H9 (cell line): ENCODE measurements around the gene HEXIM1. TPM values are rescaled to one million over a fixed set of nuclear protein-coding genes. Genes with fewer than 3 reads are reported as not detected.

ENCODE experiments used
- DNase-seq: peaks from one replicate; pipeline ENCODE4 v3.0.0-alpha.2; 2017
- H2AFZ ChIP-seq: one replicate; pipeline ENCODE4 v1.6.1; 2013; ENCODE audit warnings: mild to moderate bottlenecking, low read length, control low read depth, moderate library complexity
- H2AK5ac ChIP-seq: 2 replicates; pipeline ENCODE4 v1.6.1; 2013; ENCODE audit warnings: low read length, control low read depth, mixed read lengths; ENCODE audit not compliant: insufficient read length
- H2BK120ac ChIP-seq: one replicate; pipeline ENCODE4 v1.6.1; 2013; ENCODE audit warnings: low read depth, mild to moderate bottlenecking, low read length, control low read depth, inconsistent platforms; ENCODE audit not compliant: poor library complexity, severe bottlenecking
- H2BK12ac ChIP-seq: 2 replicates; pipeline ENCODE4 v1.6.1; 2013; ENCODE audit warnings: low read length, control low read depth, mixed read lengths, low read depth; ENCODE audit not compliant: insufficient read length
- H2BK15ac ChIP-seq: 2 replicates; pipeline ENCODE4 v1.6.1; 2013; ENCODE audit warnings: low read depth, low read length, control low read depth
- H2BK20ac ChIP-seq: one replicate; pipeline ENCODE4 v1.6.1; 2013; ENCODE audit warnings: low read depth, mild to moderate bottlenecking, low read length, control low read depth, inconsistent platforms; ENCODE audit not compliant: poor library complexity, severe bottlenecking
- H2BK5ac ChIP-seq: 2 replicates; pipeline ENCODE4 v1.6.1; 2013; ENCODE audit warnings: low read length, control low read depth, mixed read lengths; ENCODE audit not compliant: insufficient read length
- H3K14ac ChIP-seq: 2 replicates; pipeline ENCODE4 v1.6.1; 2013; ENCODE audit warnings: low read length, control low read depth; ENCODE audit not compliant: insufficient read depth
- H3K18ac ChIP-seq: 2 replicates; pipeline ENCODE4 v1.6.1; 2013; ENCODE audit warnings: low read depth, mild to moderate bottlenecking, mixed read lengths, low read length, control low read depth; ENCODE audit not compliant: insufficient read length
- H3K23ac ChIP-seq: 2 replicates; pipeline ENCODE4 v1.6.1; 2013; ENCODE audit warnings: low read length, control low read depth, mixed read lengths, low read depth; ENCODE audit not compliant: insufficient read length
- H3K23me2 ChIP-seq: 2 replicates; pipeline ENCODE4 v1.6.1; 2013; ENCODE audit warnings: low read depth, mild to moderate bottlenecking, mixed read lengths, low read length, control low read depth; ENCODE audit not compliant: insufficient read length, poor library complexity, severe bottlenecking
- H3K27ac ChIP-seq: 2 replicates; pipeline ENCODE4 v1.5.1; 2013; ENCODE audit warnings: low read length, control low read depth, mixed read lengths, low read depth; ENCODE audit not compliant: insufficient read length
- H3K27me3 ChIP-seq: 2 replicates; pipeline ENCODE4 v1.6.1; 2013; ENCODE audit warnings: low read length, control low read depth, inconsistent platforms; ENCODE audit not compliant: insufficient read depth
- H3K4ac ChIP-seq: 2 replicates; pipeline ENCODE4 v1.6.1; 2013; ENCODE audit warnings: low read depth, mild to moderate bottlenecking, control low read depth, inconsistent platforms, low read length, moderate library complexity
- H3K4me1 ChIP-seq: 2 replicates; pipeline ENCODE4 v1.6.1; 2013; ENCODE audit warnings: low read length, control low read depth, inconsistent platforms; ENCODE audit not compliant: insufficient read depth
- H3K4me2 ChIP-seq: 2 replicates; pipeline ENCODE4 v1.6.1; 2013; ENCODE audit warnings: low read length, control low read depth, mixed read lengths; ENCODE audit not compliant: insufficient read length, insufficient read depth
- H3K56ac ChIP-seq: 2 replicates; pipeline ENCODE4 v1.6.1; 2013; ENCODE audit warnings: low read depth, mild to moderate bottlenecking, mixed read lengths, low read length, control low read depth; ENCODE audit not compliant: insufficient read length
- H3K79me1 ChIP-seq: 2 replicates; pipeline ENCODE4 v1.6.1; 2013; ENCODE audit warnings: low read depth, mild to moderate bottlenecking, moderate library complexity, low read length, control low read depth, inconsistent platforms; ENCODE audit not compliant: insufficient read depth, poor library complexity, severe bottlenecking
- H3K79me2 ChIP-seq: 2 replicates; pipeline ENCODE4 v1.6.1; 2013; ENCODE audit warnings: low read length, control low read depth, inconsistent platforms; ENCODE audit not compliant: insufficient read depth
- H3K9ac ChIP-seq: 2 replicates; pipeline ENCODE4 v1.6.1; 2013; ENCODE audit warnings: low read length, control low read depth, mixed read lengths; ENCODE audit not compliant: insufficient read length; ENCODE audit errors: extremely low read depth
- H3K9me3 ChIP-seq: one replicate; pipeline ENCODE4 v1.6.1; 2013; ENCODE audit warnings: low read depth, low read length, inconsistent platforms; ENCODE audit not compliant: control insufficient read depth
- H3T11ph ChIP-seq: one replicate; pipeline ENCODE4 v1.6.1; 2013; ENCODE audit warnings: mild to moderate bottlenecking, low read length, control low read depth, inconsistent platforms
- H4K20me1 ChIP-seq: one replicate; pipeline ENCODE4 v1.6.1; 2013; ENCODE audit not compliant: control insufficient read depth, insufficient read length, insufficient read depth
- H4K5ac ChIP-seq: 2 replicates; pipeline ENCODE4 v1.6.1; 2013; ENCODE audit warnings: low read depth, mild to moderate bottlenecking, mixed read lengths, low read length, control low read depth; ENCODE audit not compliant: insufficient read length
- H4K8ac ChIP-seq: replicated peaks from 2 replicates; pipeline ENCODE4 v1.6.1; 2013; ENCODE audit warnings: low read length, control low read depth, mixed read lengths, low read depth; ENCODE audit not compliant: insufficient read length
- H4K91ac ChIP-seq: 2 replicates; pipeline ENCODE4 v1.6.1; 2013; ENCODE audit warnings: low read depth, mild to moderate bottlenecking, moderate library complexity, mixed read lengths, low read length, control low read depth; ENCODE audit not compliant: insufficient read length
- H3K27ac Mint-ChIP-seq, 3 experiments: 2 replicates in 2 of 3; 3 replicates in 1 of 3; pipeline ENCODE4 v1.8.0; 2020 to 2021; ENCODE audit warnings: mixed read lengths in 3 of 3, mild to moderate bottlenecking in 1 of 3, moderate library complexity in 1 of 3
- H3K27me3 Mint-ChIP-seq: 2 replicates; pipeline ENCODE4 v1.8.0; 2021; ENCODE audit warnings: low read depth, mild to moderate bottlenecking, moderate library complexity, mixed read lengths
- H3K36me3 Mint-ChIP-seq, 3 experiments: 2 replicates in 2 of 3; 3 replicates in 1 of 3; pipeline ENCODE4 v1.8.0; 2020 to 2021; ENCODE audit warnings: low read depth in 3 of 3, mixed read lengths in 3 of 3; ENCODE audit not compliant: insufficient read depth in 1 of 3
- H3K4me1 Mint-ChIP-seq, 2 experiments: 2 replicates each; pipeline ENCODE4 v1.8.0; 2020; ENCODE audit warnings: mixed read lengths in 2 of 2
- H3K4me3 Mint-ChIP-seq, 2 experiments: 2 replicates in 1 of 2; 3 replicates in 1 of 2; pipeline ENCODE4 v1.8.0; 2020 to 2021; ENCODE audit warnings: mild to moderate bottlenecking in 2 of 2, mixed read lengths in 2 of 2, moderate library complexity in 1 of 2
- H3K9me3 Mint-ChIP-seq, 2 experiments: 2 replicates in 1 of 2; 3 replicates in 1 of 2; pipeline ENCODE4 v1.8.0; 2020; ENCODE audit warnings: mild to moderate bottlenecking in 2 of 2, mixed read lengths in 2 of 2, moderate library complexity in 1 of 2
- WGBS: extraction: QIAGEN DNeasy Blood & Tissue Kit; methylation state at CpG from one replicate; pipeline ENCODE4 v1.1.7; 2013; ENCODE audit warnings: missing lambda C conversion rate, low lambda C conversion rate, mixed read lengths; ENCODE audit not compliant: insufficient read length; ENCODE audit errors: extremely low coverage; 5-methylcytosine and 5-hydroxymethylcytosine counted together
- total RNA-seq: library from RNA; stranded (reverse); gene quantifications from 2 replicates; pipeline ENCODE4 v1.2.1, GENCODE V29; 2021
- TF ChIP-seq, protein P1 (sequence below): fragments of 200-600 bp; sonication (generic); conservative IDR thresholded peaks from 3 replicates; pipeline ENCODE4 v1.8.0; 2021; ENCODE audit warnings: antibody characterized with exemption, mild to moderate bottlenecking

Gene HEXIM1
- total RNA-seq, 1 experiment from 2014 or later, result 32.4 TPM

DNA sequence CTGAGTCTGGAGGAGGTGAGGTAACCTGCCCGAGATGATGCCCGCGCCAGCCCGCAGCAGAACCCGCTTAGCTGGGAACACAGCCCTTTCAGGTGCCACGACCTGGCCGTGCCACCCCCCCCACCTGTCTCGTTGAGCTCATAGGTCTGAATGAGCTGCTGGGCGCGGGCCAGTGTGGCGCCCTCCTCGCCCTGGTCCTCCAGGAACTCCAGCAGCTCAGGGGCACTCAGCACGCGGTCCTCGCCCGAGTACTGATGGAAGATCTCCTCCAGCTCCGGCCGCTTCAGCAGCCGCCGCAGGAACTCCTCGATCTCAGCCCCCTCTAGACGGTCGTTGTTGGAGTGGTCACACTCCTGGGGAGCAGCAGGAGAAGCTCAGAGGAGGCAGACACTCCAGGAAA, 29.6 kb upstream of the HEXIM1 start:
- no peak overlapping the region for H2AFZ ChIP-seq
- no peak for DNase-seq
- H3K9me3 ChIP-seq, result no peaks in the 10 kb centered on the region
- H2BK12ac ChIP-seq, result no peak overlapping the region
- TF ChIP-seq, protein P1, sequence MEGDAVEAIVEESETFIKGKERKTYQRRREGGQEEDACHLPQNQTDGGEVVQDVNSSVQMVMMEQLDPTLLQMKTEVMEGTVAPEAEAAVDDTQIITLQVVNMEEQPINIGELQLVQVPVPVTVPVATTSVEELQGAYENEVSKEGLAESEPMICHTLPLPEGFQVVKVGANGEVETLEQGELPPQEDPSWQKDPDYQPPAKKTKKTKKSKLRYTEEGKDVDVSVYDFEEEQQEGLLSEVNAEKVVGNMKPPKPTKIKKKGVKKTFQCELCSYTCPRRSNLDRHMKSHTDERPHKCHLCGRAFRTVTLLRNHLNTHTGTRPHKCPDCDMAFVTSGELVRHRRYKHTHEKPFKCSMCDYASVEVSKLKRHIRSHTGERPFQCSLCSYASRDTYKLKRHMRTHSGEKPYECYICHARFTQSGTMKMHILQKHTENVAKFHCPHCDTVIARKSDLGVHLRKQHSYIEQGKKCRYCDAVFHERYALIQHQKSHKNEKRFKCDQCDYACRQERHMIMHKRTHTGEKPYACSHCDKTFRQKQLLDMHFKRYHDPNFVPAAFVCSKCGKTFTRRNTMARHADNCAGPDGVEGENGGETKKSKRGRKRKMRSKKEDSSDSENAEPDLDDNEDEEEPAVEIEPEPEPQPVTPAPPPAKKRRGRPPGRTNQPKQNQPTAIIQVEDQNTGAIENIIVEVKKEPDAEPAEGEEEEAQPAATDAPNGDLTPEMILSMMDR, result no peak
- no peak overlapping the region for H3K23ac ChIP-seq
- H2AK5ac ChIP-seq, result no peak overlapping the region
- no peaks in the 10 kb centered on the region for H4K20me1 ChIP-seq
- H2BK15ac ChIP-seq, result no peak overlapping the region
- Mint-ChIP-seq H3K4me1 (peaks cover 8 to 31% of the 10 kb centered on the region in 2 experiments), H3K9me3 (no peaks in the 10 kb centered on the region), H3K36me3 (peaks cover 0 to 4% (median 0%) of the 10 kb centered on the region in 3 experiments; a peak in 4 of 7 replicates), H3K27ac (no peak overlapping the region), H3K27me3 (no peaks in the 10 kb centered on the region), H3K4me3 (no peak overlapping the region)
- no peak overlapping the region for H3K14ac ChIP-seq
- no peak overlapping the region for H3T11ph ChIP-seq
- H4K91ac ChIP-seq, result no peak overlapping the region
- H3K4me1 ChIP-seq, result no peaks in the 10 kb centered on the region
- H3K27ac ChIP-seq, result no peak overlapping the region
- no peaks in the 10 kb centered on the region for H3K27me3 ChIP-seq
- no peaks in the 10 kb centered on the region for H3K79me1 ChIP-seq
- H3K18ac ChIP-seq, result no peak overlapping the region
- no peaks in the 10 kb centered on the region for H3K23me2 ChIP-seq
- no peak overlapping the region for H2BK20ac ChIP-seq
- no peak overlapping the region for H2BK5ac ChIP-seq
- H3K4me2 ChIP-seq, result no peak overlapping the region
- no peak overlapping the region for H4K5ac ChIP-seq
- H3K56ac ChIP-seq, result no peak overlapping the region
- H2BK120ac ChIP-seq, result no peak overlapping the region
- no peak overlapping the region for H3K4ac ChIP-seq
- WGBS, result no CpG with 5 or more reads among the region's 23 CpGs
- no peak overlapping the region for H3K9ac ChIP-seq
- no peak overlapping the region for H4K8ac ChIP-seq
- no peaks in the 10 kb centered on the region for H3K79me2 ChIP-seq
